HCT116 (cell line): ENCODE data around the gene RASGRF1. TPM values are rescaled to one million over a fixed set of nuclear protein-coding genes. Genes with fewer than 3 reads are reported as not detected.

Source experiments
- ATAC-seq: fragments of 200-7000 bp; cut with Tn5 transposase; 2 replicates; pipeline ENCODE4 v1.9.1; 2020; ENCODE audit warnings: mild to moderate bottlenecking, moderate library complexity
- BruUV-seq: library from RNA; stranded (reverse); fragments of 400-500 nt; replicated peaks from 2 replicates; lab custom pipeline; 2021; lab: Mats Ljungman, UMichigan
- CTCF ChIA-PET: fragments of 300-600 bp; sonication (Branson Sonifier 250); formaldehyde crosslinking; loops from one replicate; lab custom pipeline; 2021; ENCODE audit warnings: antibody characterized with exemption; lab: Charles Lee
- POLR2A ChIA-PET: fragments of 300-600, 350-600 bp; sonication (Branson Sonifier 250); formaldehyde crosslinking; loops from one replicate; lab custom pipeline; 2021; ENCODE audit warnings: antibody characterized with exemption; lab: Charles Lee
- RAD21 ChIA-PET, 2 experiments: fragments of 300-600 bp; sonication (Branson Sonifier 250); formaldehyde crosslinking; loops; one replicate each; lab custom pipeline; 2023; ENCODE audit warnings: low total read pairs in 2 of 2; ENCODE audit not compliant: uncharacterized antibody in 2 of 2, unreplicated experiment in 2 of 2, low non-redundant PET in 1 of 2; lab: Charles Lee
- DNase-seq: peaks from one replicate; pipeline ENCODE4 v3.0.0-alpha.2; 2010; ENCODE audit warnings: low read depth, low spot score
- H2AFZ ChIP-seq: fragments of 200-600 bp; shearing (Covaris generic), sonication (generic); 2 replicates; pipeline ENCODE4 v1.6.1; 2017; ENCODE audit warnings: low read depth, mixed run types, mixed read lengths, antibody characterized with exemption, low read length; ENCODE audit not compliant: poor library complexity, severe bottlenecking
- H3K27ac ChIP-seq: 2 replicates; pipeline ENCODE4 v1.5.1; 2012; ENCODE audit warnings: low read depth, low read length
- H3K27me3 ChIP-seq: fragments of 200-600 bp; sonication (generic); 2 replicates; pipeline ENCODE4 v1.6.1; 2016; ENCODE audit warnings: mixed run types, low read length, mixed read lengths; ENCODE audit not compliant: insufficient read depth
- H3K36me3 ChIP-seq, 2 experiments: fragments of 200-500 bp in 1 of 2; fragments of 200-600 bp in 1 of 2; sonication (Bioruptor generic) in 1 of 2; sonication (generic) in 1 of 2; 2 replicates each; pipeline versions ENCODE4 v1.5.1 to v1.6.1; 2014 to 2016; ENCODE audit warnings: low read length in 2 of 2, inconsistent platforms in 1 of 2, mixed read lengths in 1 of 2, mixed run types in 1 of 2; ENCODE audit not compliant: insufficient read depth in 2 of 2, control insufficient read depth in 1 of 2
- H3K4me1 ChIP-seq, 2 experiments: fragments of 200-600 bp in 1 of 2; sonication (generic) in 1 of 2; 2 replicates each; pipeline versions ENCODE4 v1.5.1 to v1.6.1; 2012 to 2017; ENCODE audit warnings: low read length in 2 of 2, inconsistent platforms in 1 of 2, mild to moderate bottlenecking in 1 of 2, mixed read lengths in 1 of 2, mixed run types in 1 of 2, moderate library complexity in 1 of 2; ENCODE audit not compliant: insufficient read depth in 2 of 2, control insufficient read depth in 1 of 2
- H3K4me2 ChIP-seq: fragments of 200-600 bp; sonication (generic); 2 replicates; pipeline ENCODE4 v1.6.1; 2017; ENCODE audit warnings: mixed run types, low read length, mixed read lengths
- H3K4me3 ChIP-seq, 2 experiments: fragments of 200-600 bp in 1 of 2; sonication (generic) in 1 of 2; replicated peaks in 1 of 2; 2 replicates each; pipeline ENCODE4 v1.5.1; 2011 to 2016; ENCODE audit warnings: low read length in 2 of 2, control low read depth in 1 of 2, low read depth in 1 of 2, mild to moderate bottlenecking in 1 of 2, mixed read lengths in 1 of 2, mixed run types in 1 of 2
- H3K79me2 ChIP-seq: fragments of 200-600 bp; sonication (generic); 2 replicates; pipeline ENCODE4 v1.6.1; 2017; ENCODE audit warnings: mild to moderate bottlenecking, mixed run types, low read length, moderate library complexity, mixed read lengths; ENCODE audit not compliant: insufficient read depth
- H3K9ac ChIP-seq: fragments of 200-600 bp; sonication (generic); 2 replicates; pipeline ENCODE4 v1.6.1; 2016; ENCODE audit warnings: low read length, mixed read lengths
- H3K9me2 ChIP-seq: fragments of 200-600 bp; sonication (generic), shearing (Covaris generic); 2 replicates; pipeline ENCODE4 v1.6.1; 2017; ENCODE audit warnings: mixed run types, mild to moderate bottlenecking, moderate library complexity; ENCODE audit not compliant: insufficient read depth
- H3K9me3 ChIP-seq, 2 experiments: fragments of 200-500 bp in 1 of 2; fragments of 200-600 bp in 1 of 2; sonication (Bioruptor generic) in 1 of 2; sonication (generic) in 1 of 2; 2 replicates each; pipeline ENCODE4 v1.6.1; 2014 to 2017; ENCODE audit warnings: low read length in 2 of 2, mixed read lengths in 2 of 2, inconsistent platforms in 1 of 2, low read depth in 1 of 2, mild to moderate bottlenecking in 1 of 2, mixed run types in 1 of 2, moderate library complexity in 1 of 2; ENCODE audit not compliant: control insufficient read depth in 1 of 2, insufficient read depth in 1 of 2
- H4K20me1 ChIP-seq: fragments of 200-600 bp; sonication (generic), shearing (Covaris generic); 2 replicates; pipeline ENCODE4 v1.6.1; 2017; ENCODE audit warnings: mixed run types, mild to moderate bottlenecking, moderate library complexity; ENCODE audit not compliant: insufficient read depth
- EGR1 ChIP-seq: IDR thresholded peaks from 2 replicates; pipeline ENCODE4 v1.6.1; 2012; ENCODE audit warnings: low read depth
- EZH2 ChIP-seq: fragments of 200-600 bp; sonication (generic); IDR thresholded peaks from 2 replicates; pipeline ENCODE4 v1.6.1; 2017; ENCODE audit warnings: antibody characterized with exemption, mixed run types
- FOSL1 ChIP-seq: IDR thresholded peaks from 2 replicates; pipeline ENCODE4 v1.6.1; 2012; ENCODE audit warnings: low read depth
- RAD21 ChIP-seq: IDR thresholded peaks from 2 replicates; pipeline ENCODE4 v1.6.1; 2012; ENCODE audit warnings: low read depth, mild to moderate bottlenecking
- SIN3A ChIP-seq: IDR thresholded peaks from 2 replicates; pipeline ENCODE4 v1.6.1; 2012; ENCODE audit warnings: low read depth
- SP1 ChIP-seq: IDR thresholded peaks from 2 replicates; pipeline ENCODE4 v1.6.1; 2012; ENCODE audit warnings: low read depth
- TCF7L2 ChIP-seq: IDR thresholded peaks from 2 replicates; pipeline ENCODE4 v1.7.0; 2011; ENCODE audit warnings: borderline replicate concordance, inconsistent platforms; ENCODE audit not compliant: insufficient read depth, insufficient read length; ENCODE audit errors: extremely low read depth
- ZNF274 ChIP-seq: fragments of 200-500 bp; sonication (Bioruptor generic); IDR thresholded peaks from 2 replicates; pipeline ENCODE4 v1.6.1; 2014; ENCODE audit warnings: mild to moderate bottlenecking, low read depth, low read length, inconsistent platforms
- intact Hi-C: fragments of 100-400 bp; cut with micrococcal nuclease; formaldehyde crosslinking; loops from 2 replicates; pipeline ENCODE4 v1.10.0; 2022
- total RNA-seq: library from RNA; stranded (reverse); gene quantifications from one replicate; pipeline ENCODE4 v1.2.1, GENCODE V29; 2021; ENCODE audit not compliant: unreplicated experiment
- TF ChIP-seq, protein P1 (sequence below), 3 experiments: fragments of 200-600 bp in 1 of 3; sonication (generic) in 1 of 3; IDR thresholded peaks in 2 of 3; conservative IDR thresholded peaks in 1 of 3; 2 replicates each; pipeline ENCODE4 v1.5.1; 2012 to 2017; ENCODE audit warnings: low read depth in 2 of 3, low read length in 2 of 3, antibody characterized with exemption in 1 of 3, borderline replicate concordance in 1 of 3, control low read depth in 1 of 3, mild to moderate bottlenecking in 1 of 3, mixed read lengths in 1 of 3, mixed run types in 1 of 3, moderate library complexity in 1 of 3; ENCODE audit not compliant: insufficient read depth in 1 of 3
- TF ChIP-seq, protein P2 (sequence below): IDR thresholded peaks from 2 replicates; pipeline ENCODE4 v1.6.1; 2011; ENCODE audit warnings: mild to moderate bottlenecking, low read length, moderate library complexity; ENCODE audit not compliant: insufficient replicate concordance; ENCODE audit errors: extremely low read depth
- TF ChIP-seq, protein P3 (sequence below): IDR thresholded peaks from 2 replicates; pipeline ENCODE4 v1.6.1; 2012

RASGRF1 gene
- total RNA-seq, 1 experiment from 2014 or later: 2.4 TPM

DNA sequence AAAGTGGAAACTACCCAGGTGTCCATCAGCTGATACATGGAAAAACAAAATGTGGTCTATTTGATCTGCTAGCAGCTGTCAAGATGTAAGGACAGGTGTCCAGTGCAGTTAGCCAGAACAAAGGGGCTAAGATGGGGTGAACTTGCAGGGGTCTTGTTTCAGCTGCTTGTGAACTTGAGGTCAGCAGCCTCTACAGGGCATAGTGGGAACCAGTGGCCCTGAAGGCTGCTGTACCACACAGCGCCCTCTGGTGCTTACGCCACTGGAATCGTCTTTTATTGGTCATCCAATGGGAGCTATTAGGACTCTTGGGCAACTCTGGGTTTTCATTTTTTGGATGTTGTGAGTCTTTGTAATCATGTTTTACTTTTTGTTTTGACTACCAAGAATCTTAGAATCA is 83.5 kb downstream of the RASGRF1 start:
- H3K27me3 ChIP-seq: no peaks in the 10 kb centered on the region
- H3K36me3 ChIP-seq: no peaks in the 10 kb centered on the region
- H3K9ac ChIP-seq: no peak overlapping the region
- ATAC-seq: peak; percentile 67
- ChIA-PET RAD21 (interaction anchor here in 1 of 2 experiments (0.5 kb wide), 1 partner anchor 32 kb away, joined by 3 read pairs; no protein-coding TSS in a partner anchor), CTCF (interaction anchor here (0.6 to 2.6 kb wide), 22 partner anchors 9 to 197 kb away, joined by 3 to 24 read pairs (median 4); no protein-coding TSS in a partner anchor), POLR2A (interaction anchor here (0.7 to 1.5 kb wide), 2 partner anchors 27 to 56 kb away, joined by 3 to 5 read pairs; no protein-coding TSS in a partner anchor)
- TF ChIP-seq RAD21: peak; percentile 62
- TF ChIP-seq EZH2: no peak
- TF ChIP-seq, protein P1, sequence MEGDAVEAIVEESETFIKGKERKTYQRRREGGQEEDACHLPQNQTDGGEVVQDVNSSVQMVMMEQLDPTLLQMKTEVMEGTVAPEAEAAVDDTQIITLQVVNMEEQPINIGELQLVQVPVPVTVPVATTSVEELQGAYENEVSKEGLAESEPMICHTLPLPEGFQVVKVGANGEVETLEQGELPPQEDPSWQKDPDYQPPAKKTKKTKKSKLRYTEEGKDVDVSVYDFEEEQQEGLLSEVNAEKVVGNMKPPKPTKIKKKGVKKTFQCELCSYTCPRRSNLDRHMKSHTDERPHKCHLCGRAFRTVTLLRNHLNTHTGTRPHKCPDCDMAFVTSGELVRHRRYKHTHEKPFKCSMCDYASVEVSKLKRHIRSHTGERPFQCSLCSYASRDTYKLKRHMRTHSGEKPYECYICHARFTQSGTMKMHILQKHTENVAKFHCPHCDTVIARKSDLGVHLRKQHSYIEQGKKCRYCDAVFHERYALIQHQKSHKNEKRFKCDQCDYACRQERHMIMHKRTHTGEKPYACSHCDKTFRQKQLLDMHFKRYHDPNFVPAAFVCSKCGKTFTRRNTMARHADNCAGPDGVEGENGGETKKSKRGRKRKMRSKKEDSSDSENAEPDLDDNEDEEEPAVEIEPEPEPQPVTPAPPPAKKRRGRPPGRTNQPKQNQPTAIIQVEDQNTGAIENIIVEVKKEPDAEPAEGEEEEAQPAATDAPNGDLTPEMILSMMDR (IDR thresholded peaks at IDR 0.05 in 2 of 3, conservative IDR thresholded peaks at IDR 0.05 in 1 of 3; ENCODE audit: borderline replicate concordance in 1 of 3, insufficient read depth in 1 of 3, low read depth in 2 of 3, low read length in 2 of 3): peak; percentile 89 to 92 (median 91)
- no peak for TF ChIP-seq SIN3A
- no peak for TF ChIP-seq TCF7L2
- intact Hi-C loops: loop anchor here (1.0 to 10.0 kb wide), 2 partner anchors 98 to 252 kb away; no protein-coding TSS in a partner anchor
- no peak overlapping the region for H3K4me3 ChIP-seq
- no peaks in the 10 kb centered on the region for H3K9me3 ChIP-seq
- no peaks in the 10 kb centered on the region for H3K79me2 ChIP-seq
- H3K4me2 ChIP-seq: no peak overlapping the region
- H3K27ac ChIP-seq: no peak overlapping the region
- no peak overlapping the region for H2AFZ ChIP-seq
- no peaks in the 10 kb centered on the region for H4K20me1 ChIP-seq
- BruUV-seq: no TSS peak
- H3K9me2 ChIP-seq: no peaks in the 10 kb centered on the region
- H3K4me1 ChIP-seq: peaks cover 30 to 35% of the 10 kb centered on the region in 2 experiments
- peak; percentile 57 for DNase-seq

DNA sequence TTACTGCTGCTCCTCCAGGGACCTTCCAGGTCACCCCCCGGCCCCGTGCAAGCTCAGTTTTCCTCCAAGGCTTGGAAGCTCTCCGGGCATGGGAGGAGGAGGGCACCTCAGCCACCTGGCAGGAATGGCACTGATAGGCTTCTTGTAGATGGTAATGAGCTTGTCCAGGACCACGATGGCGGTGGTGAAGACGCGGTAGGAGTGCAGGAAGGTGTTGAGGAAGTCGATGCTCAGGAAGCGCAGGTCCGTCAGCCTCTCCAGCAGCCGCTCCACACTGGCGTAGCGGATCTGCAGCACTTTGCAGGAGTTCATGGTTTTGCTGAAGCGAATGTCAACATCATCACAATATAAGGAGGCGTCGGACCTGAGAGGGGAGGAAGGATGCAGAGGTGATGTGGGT is 84.5 kb downstream of the RASGRF1 start:
- ChIA-PET RAD21 (interaction anchor here in 1 of 2 experiments (0.6 kb wide), 1 partner anchor 20 kb away, joined by 3 read pairs; no protein-coding TSS in a partner anchor), POLR2A (interaction anchor here (1.5 kb wide), 1 partner anchor 26 kb away, joined by 3 read pairs; no protein-coding TSS in a partner anchor), CTCF (interaction anchor here (1.1 to 2.6 kb wide), 7 partner anchors 10 to 179 kb away, joined by 3 to 24 read pairs (median 6); no protein-coding TSS in a partner anchor)
- Histone ChIP-seq H3K9me2 (no peaks in the 10 kb centered on the region), H3K4me2 (no peak overlapping the region), H3K4me1 (peaks cover 30 to 38% of the 10 kb centered on the region in 2 experiments), H3K36me3 (no peaks in the 10 kb centered on the region), H3K27ac (no peak overlapping the region), H3K27me3 (no peaks in the 10 kb centered on the region), H3K4me3 (no peak overlapping the region), H2AFZ (no peak overlapping the region), H3K9ac (no peak overlapping the region), H3K9me3 (no peaks in the 10 kb centered on the region), H4K20me1 (no peaks in the 10 kb centered on the region), H3K79me2 (no peaks in the 10 kb centered on the region)
- no TSS peak for BruUV-seq
- DNase-seq (no peak), ATAC-seq (no peak)
- intact Hi-C loops: loop anchor here (10.0 kb wide), 1 partner anchor 251 kb away; no protein-coding TSS in a partner anchor
- TF ChIP-seq, protein P1 (IDR thresholded peaks at IDR 0.05 in 2 of 3, conservative IDR thresholded peaks at IDR 0.05 in 1 of 3; ENCODE audit: borderline replicate concordance in 1 of 3, insufficient read depth in 1 of 3, low read depth in 2 of 3, low read length in 2 of 3): no peak
- TF ChIP-seq RAD21 (no peak), SP1 (no peak), FOSL1 (no peak), ZNF274 (no peak), EGR1 (no peak), EZH2 (no peak)
- TF ChIP-seq, protein P2, sequence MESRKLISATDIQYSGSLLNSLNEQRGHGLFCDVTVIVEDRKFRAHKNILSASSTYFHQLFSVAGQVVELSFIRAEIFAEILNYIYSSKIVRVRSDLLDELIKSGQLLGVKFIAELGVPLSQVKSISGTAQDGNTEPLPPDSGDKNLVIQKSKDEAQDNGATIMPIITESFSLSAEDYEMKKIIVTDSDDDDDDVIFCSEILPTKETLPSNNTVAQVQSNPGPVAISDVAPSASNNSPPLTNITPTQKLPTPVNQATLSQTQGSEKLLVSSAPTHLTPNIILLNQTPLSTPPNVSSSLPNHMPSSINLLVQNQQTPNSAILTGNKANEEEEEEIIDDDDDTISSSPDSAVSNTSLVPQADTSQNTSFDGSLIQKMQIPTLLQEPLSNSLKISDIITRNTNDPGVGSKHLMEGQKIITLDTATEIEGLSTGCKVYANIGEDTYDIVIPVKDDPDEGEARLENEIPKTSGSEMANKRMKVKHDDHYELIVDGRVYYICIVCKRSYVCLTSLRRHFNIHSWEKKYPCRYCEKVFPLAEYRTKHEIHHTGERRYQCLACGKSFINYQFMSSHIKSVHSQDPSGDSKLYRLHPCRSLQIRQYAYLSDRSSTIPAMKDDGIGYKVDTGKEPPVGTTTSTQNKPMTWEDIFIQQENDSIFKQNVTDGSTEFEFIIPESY: no peak
- TF ChIP-seq, protein P3, sequence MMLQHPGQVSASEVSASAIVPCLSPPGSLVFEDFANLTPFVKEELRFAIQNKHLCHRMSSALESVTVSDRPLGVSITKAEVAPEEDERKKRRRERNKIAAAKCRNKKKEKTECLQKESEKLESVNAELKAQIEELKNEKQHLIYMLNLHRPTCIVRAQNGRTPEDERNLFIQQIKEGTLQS: no peak
